Transverse colon (tissue), 4 donors: ENCODE measurements around the gene OSBPL10. TPM values are rescaled to one million over a fixed set of nuclear protein-coding genes. Genes with fewer than 3 reads are reported as not detected.

Experiments used
- DNase-seq: peaks from one replicate; pipeline ENCODE4 v3.0.0-alpha.2; 2019
- H3K27ac ChIP-seq, 4 donors: fragments of 200-600 bp; sonication (generic); 2 replicates each; pipeline ENCODE4 v1.5.1; 2016 to 2018; ENCODE audit warnings: inconsistent platforms in 4 of 4
- H3K27me3 ChIP-seq: fragments of 200-600 bp; sonication (generic); 2 replicates; pipeline ENCODE4 v1.5.1; 2017; ENCODE audit warnings: inconsistent platforms
- H3K36me3 ChIP-seq, 4 donors: fragments of 200-600 bp; sonication (generic); 2 replicates each; pipeline ENCODE4 v1.5.1; 2017 to 2019; ENCODE audit warnings: inconsistent platforms in 4 of 4
- H3K4me1 ChIP-seq, 4 donors: fragments of 200-600 bp; sonication (generic); 2 replicates each; pipeline ENCODE4 v1.5.1; 2017 to 2020; ENCODE audit warnings: inconsistent platforms in 4 of 4
- H3K4me3 ChIP-seq, 4 donors: fragments of 200-600 bp; sonication (generic); 1 replicate in 1 of 4; 2 replicates in 3 of 4; pipeline versions ENCODE4 v1.5.1 to v1.6.1; 2017 to 2019; ENCODE audit warnings: inconsistent platforms in 4 of 4
- H3K9me3 ChIP-seq, 2 donors: fragments of 200-600 bp; sonication (generic); 2 replicates each; pipeline ENCODE4 v1.5.1; 2017 to 2019; ENCODE audit warnings: inconsistent platforms in 2 of 2
- EP300 ChIP-seq: sonication (generic); formaldehyde crosslinking; IDR thresholded peaks from one replicate; pipeline ENCODE4 v1.6.1; 2017; ENCODE audit warnings: antibody characterized with exemption, low read depth
- POLR2A ChIP-seq: fragments of 450-650 bp; IDR thresholded peaks from one replicate; pipeline ENCODE4 v1.6.1; 2016; ENCODE audit warnings: antibody characterized with exemption, mild to moderate bottlenecking, moderate library complexity
- POLR2AphosphoS5 ChIP-seq, 3 donors: sonication (generic); formaldehyde crosslinking; IDR thresholded peaks; one replicate each; pipeline ENCODE4 v1.6.1; 2016; ENCODE audit warnings: antibody characterized with exemption in 3 of 3
- WGBS, 2 donors: methylation state at CpG; one replicate each; pipeline ENCODE4 v1.1.5; 2018; ENCODE audit warnings: low coverage in 1 of 2; 5-methylcytosine and 5-hydroxymethylcytosine counted together
- in situ Hi-C, 4 donors: fragments of 200-750 bp; cut with MboI; loops; one replicate each; pipeline versions ENCODE4 v1.15.0 to v1.15.1; 2017; ENCODE audit warnings: low sequenced_read_pairs in 3 of 4, low pct_ligation_motif_present in 1 of 4, low pct_unique_long_range_greater_than_20kb in 1 of 4
- intact Hi-C: fragments of 100-400 bp; cut with DNase I; formaldehyde crosslinking; loops from one replicate; pipeline ENCODE4 v1.15.1; 2023; ENCODE audit warnings: low total_unique reads
- total RNA-seq, 4 donors: library from RNA; depleted of rRNA; stranded (reverse); fragments of >200 nt; gene quantifications; one replicate each; pipeline ENCODE4 v1.1.0, GENCODE V29; 2016
- TF ChIP-seq, protein P1 (sequence below), 5 experiments: fragments of 200-600 bp in 3 of 5; fragments of 450-650 bp in 2 of 5; sonication (generic) in 3 of 5; IDR thresholded peaks; 1 replicate in 2 of 5; 2 replicates in 3 of 5; pipeline ENCODE4 v1.5.1; 2016 to 2017; ENCODE audit warnings: antibody characterized with exemption in 5 of 5, inconsistent platforms in 3 of 5, mild to moderate bottlenecking in 2 of 5, moderate library complexity in 1 of 5

OSBPL10 gene
- total RNA-seq, 4 donors from 2014 or later, result 10.0 to 34.8 (median 19.5) TPM

DNA sequence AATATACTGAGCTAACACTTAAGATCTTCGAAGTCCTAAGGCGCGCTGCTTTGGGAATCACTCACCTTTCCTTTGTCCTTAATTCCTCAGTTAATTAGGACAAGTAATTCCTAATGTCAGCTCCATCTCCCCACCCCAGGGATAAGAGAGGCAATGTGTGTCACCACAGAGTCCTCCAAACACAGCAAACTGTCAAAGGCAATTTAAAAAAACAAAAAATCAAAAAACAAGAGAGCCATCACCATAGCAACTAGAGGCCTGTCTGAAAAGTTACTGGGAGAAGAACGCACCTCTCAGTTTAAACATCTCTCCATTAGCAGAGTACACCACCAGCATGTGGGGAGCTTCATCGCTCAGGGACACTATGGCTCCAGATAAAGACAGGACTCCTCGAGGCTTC lies 101.7 kb downstream of the OSBPL10 start:
- Histone ChIP-seq H3K36me3 (no peaks in the 10 kb centered on the region), H3K9me3 (no peaks in the 10 kb centered on the region), H3K27ac (no peak overlapping the region), H3K4me3 (no peak overlapping the region), H3K27me3 (no peaks in the 10 kb centered on the region), H3K4me1 (peaks cover 0 to 9% (median 2%) of the 10 kb centered on the region in 4 donors)
- in situ Hi-C loops, result no loop called here
- 89 to 99% methylated on average over 6 of the region's 6 CpGs for WGBS, 2 donors
- TF ChIP-seq POLR2A (no peak), POLR2AphosphoS5 (IDR thresholded peaks at IDR 0.05) (no peak), EP300 (no peak)
- TF ChIP-seq, protein P1, sequence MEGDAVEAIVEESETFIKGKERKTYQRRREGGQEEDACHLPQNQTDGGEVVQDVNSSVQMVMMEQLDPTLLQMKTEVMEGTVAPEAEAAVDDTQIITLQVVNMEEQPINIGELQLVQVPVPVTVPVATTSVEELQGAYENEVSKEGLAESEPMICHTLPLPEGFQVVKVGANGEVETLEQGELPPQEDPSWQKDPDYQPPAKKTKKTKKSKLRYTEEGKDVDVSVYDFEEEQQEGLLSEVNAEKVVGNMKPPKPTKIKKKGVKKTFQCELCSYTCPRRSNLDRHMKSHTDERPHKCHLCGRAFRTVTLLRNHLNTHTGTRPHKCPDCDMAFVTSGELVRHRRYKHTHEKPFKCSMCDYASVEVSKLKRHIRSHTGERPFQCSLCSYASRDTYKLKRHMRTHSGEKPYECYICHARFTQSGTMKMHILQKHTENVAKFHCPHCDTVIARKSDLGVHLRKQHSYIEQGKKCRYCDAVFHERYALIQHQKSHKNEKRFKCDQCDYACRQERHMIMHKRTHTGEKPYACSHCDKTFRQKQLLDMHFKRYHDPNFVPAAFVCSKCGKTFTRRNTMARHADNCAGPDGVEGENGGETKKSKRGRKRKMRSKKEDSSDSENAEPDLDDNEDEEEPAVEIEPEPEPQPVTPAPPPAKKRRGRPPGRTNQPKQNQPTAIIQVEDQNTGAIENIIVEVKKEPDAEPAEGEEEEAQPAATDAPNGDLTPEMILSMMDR (IDR thresholded peaks at IDR 0.05), result no peak
- intact Hi-C loops, result no loop called here
- DNase-seq, result no peak

DNA sequence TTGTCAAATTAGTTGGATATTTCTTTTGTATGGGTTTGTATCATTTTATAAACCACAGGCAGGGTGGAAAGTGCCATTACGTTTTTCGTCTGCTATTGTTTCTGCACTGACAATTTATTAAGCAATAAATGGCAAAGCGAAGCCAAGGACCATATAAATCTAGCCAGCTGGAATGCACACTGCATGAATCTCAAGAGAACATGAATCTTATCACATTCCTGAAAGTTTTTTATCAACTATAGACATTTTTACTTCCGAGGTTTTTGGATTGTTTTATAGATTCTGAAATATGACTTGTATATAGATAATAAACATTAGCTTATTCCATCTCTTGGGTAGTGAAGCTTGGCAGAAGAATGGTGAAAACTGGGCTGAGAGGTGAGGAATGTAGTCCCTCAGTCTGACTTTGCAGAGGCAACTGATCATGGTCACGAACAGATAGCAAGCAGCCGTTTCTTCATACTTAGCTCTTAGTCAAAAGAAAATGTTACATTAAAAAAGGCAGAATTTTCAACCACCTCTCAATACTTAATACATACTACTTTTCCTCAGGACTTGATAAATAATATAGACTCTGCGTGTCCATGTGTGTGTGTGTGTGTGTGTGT lies 102.7 kb downstream of the OSBPL10 start:
- no peak overlapping the region for H3K27ac ChIP-seq
- 69 to 75% methylated on average over 7 of the region's 7 CpGs for WGBS, 2 donors
- TF ChIP-seq POLR2A (no peak), POLR2AphosphoS5 (IDR thresholded peaks at IDR 0.05) (no peak), EP300 (no peak)
- TF ChIP-seq, protein P1 (IDR thresholded peaks at IDR 0.05), result no peak
- intact Hi-C loops (no loop called here), in situ Hi-C loops (no loop called here)
- DNase-seq, result no peak
- no peaks in the 10 kb centered on the region for H3K9me3 ChIP-seq
- no peaks in the 10 kb centered on the region for H3K27me3 ChIP-seq
- H3K4me1 ChIP-seq, result peaks cover 0 to 9% (median 2%) of the 10 kb centered on the region in 4 donors
- H3K4me3 ChIP-seq, result no peak overlapping the region
- H3K36me3 ChIP-seq, result no peaks in the 10 kb centered on the region

DNA sequence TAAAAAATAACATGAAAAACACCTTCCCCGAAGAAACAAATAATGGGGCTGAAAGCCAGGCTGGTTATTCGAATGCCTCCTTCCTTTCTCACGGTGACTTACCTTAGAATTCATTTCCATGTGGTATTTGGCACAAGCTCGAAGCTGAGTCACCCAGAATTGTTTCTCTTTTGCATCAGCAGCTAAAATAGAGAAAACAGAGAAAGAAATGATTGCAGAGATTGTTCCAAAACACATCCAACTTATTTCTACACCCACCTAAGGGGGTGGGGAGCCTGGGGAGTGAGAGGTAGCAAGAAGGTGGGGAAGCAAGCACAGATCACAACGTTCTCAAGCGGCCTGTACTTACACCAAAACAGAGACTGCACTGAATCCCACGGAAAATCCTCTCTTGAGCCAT lies 104.7 kb downstream of the OSBPL10 start:
- Histone ChIP-seq H3K4me3 (no peak overlapping the region), H3K4me1 (peaks cover 0 to 6% (median 2%) of the 10 kb centered on the region in 4 donors), H3K27me3 (no peaks in the 10 kb centered on the region), H3K9me3 (no peaks in the 10 kb centered on the region), H3K36me3 (no peaks in the 10 kb centered on the region), H3K27ac (no peak overlapping the region)
- no peak for DNase-seq
- in situ Hi-C loops, result no loop called here
- TF ChIP-seq, protein P1 (IDR thresholded peaks at IDR 0.05), result no peak
- TF ChIP-seq EP300 (no peak), POLR2AphosphoS5 (IDR thresholded peaks at IDR 0.05) (no peak), POLR2A (no peak)
- WGBS, 2 donors, result 58 to 71% methylated on average over 7 of the region's 7 CpGs
- intact Hi-C loops, result no loop called here

DNA sequence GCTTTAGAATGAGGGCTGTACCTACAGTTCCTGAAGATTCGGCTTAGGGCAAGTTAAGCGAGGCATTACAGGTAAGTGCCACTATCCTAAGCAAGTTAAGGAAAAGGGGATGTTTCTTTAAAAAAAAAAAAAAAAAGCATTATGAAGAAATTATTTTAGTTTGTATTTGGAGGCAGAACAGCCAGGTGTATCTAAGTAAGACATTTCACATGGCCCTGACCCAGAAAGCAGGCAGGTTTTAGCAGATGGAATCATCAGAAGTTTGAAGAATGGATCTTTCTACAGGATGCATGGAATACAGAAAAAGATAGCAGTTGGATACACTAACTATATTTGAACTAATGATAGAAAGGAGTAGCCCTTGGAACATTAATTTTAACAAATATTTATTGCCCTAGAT lies 105.6 kb downstream of the OSBPL10 start:
- no peak overlapping the region for H3K27ac ChIP-seq
- intact Hi-C loops, result no loop called here
- H3K9me3 ChIP-seq, result no peaks in the 10 kb centered on the region
- TF ChIP-seq, protein P1 (IDR thresholded peaks at IDR 0.05), result no peak
- TF ChIP-seq POLR2A (no peak), EP300 (no peak), POLR2AphosphoS5 (IDR thresholded peaks at IDR 0.05) (no peak)
- in situ Hi-C loops, result no loop called here
- no peaks in the 10 kb centered on the region for H3K27me3 ChIP-seq
- peaks cover 0 to 6% (median 2%) of the 10 kb centered on the region in 4 donors for H3K4me1 ChIP-seq
- no peak for DNase-seq
- no peaks in the 10 kb centered on the region for H3K36me3 ChIP-seq
- 72 to 100% methylated on average over 2 of the region's 2 CpGs for WGBS, 2 donors
- no peak overlapping the region for H3K4me3 ChIP-seq
